NCI-H1436 treated with DMSO at 0.1 percent for 48 hours (cell line): Measurements from ENCODE around the gene BCL2L12.

ENCODE experiments used
- DNase-seq: peaks from one replicate; lab custom pipeline; 2025; lab: John Stamatoyannopoulos, UW

Gene BCL2L12

GRCh38 chr19:49664171-49665035 lies 1.3 kb upstream of the BCL2L12 start:
- no peak for DNase-seq

GRCh38 chr19:49665036-49665350 lies 740 bp upstream of the BCL2L12 start:
- DNase-seq: no peak

DNA sequence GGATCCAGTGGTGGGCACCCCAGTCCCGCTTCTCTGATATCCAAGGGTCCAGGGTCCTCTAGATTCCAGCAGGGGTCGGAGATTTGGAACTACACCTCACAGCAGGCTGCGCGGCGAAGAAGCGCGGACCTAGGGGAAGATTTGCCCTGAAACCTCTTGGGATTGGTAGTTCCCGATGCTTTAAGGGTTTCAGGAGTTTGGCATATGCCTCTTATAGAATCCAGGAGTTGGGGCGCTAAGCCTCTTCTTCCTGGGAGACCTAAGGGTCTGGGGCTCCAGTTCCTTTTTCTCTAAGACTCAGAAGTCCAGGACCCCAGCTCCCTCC lies 349 bp downstream of the BCL2L12 start:
- DNase-seq: no peak

- DNase-seq: no peak
These were observed 1.7 kb downstream of the BCL2L12 start for GRCh38 chr19:49667473-49667872.

DNA sequence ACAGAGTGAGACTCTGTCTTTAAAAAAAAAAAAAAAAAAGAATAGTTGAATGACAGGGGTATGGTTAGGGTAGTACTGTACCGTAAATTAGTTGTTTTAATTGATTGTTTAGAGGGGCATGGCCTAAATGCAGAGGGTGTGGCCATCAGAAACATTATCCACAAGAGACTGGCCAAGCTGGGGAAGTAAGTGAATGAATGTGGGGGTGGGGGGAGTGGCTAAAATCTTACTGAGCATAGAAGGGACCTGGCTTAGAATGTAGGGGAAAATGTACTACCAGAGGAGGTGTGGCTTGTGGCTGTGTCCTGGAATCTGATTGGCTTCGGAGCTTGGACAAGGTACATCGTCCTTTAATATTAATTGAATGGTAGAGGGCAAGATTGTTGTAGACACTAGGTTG lies 3.8 kb downstream of the BCL2L12 start:
- DNase-seq: no peak

DNA sequence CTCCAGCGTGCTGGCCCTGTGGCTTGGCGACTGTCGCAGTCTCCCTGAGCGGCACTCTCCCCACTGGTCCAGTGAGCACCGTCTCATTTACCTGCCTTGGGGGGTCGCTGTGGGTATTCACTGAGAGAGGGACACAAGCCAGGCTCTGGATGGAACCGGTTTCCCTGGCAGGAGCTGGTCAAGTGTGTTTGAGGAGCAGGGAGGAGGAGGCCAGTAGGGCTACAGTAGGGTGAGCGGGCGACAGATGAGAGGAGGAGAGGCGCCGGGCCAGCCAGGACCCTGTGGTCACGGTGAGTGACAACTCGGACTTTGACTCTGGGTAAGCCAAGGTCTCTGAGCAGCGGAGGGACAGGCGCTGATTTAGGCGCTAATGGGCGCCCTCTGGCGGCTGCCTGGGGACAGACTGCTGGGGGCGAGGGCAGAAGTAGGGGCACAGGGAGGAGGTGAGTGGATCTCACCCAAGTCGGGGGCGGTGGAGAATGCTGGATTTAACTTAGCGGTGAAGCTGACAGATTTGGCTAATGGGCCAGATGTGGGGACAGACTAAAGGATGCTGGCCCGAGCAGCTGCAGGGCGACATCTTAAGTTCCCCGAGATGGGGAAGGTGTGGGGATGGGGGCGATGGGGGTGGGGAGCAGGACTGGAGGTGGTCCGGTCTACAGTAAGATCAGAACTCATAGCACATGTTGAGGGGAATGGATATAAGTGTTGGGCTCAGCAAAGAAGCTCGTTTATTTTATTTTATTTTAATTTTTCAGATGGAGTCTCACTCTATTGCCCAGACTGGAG lies 6.6 kb downstream of the BCL2L12 start:
- no peak for DNase-seq

DNA sequence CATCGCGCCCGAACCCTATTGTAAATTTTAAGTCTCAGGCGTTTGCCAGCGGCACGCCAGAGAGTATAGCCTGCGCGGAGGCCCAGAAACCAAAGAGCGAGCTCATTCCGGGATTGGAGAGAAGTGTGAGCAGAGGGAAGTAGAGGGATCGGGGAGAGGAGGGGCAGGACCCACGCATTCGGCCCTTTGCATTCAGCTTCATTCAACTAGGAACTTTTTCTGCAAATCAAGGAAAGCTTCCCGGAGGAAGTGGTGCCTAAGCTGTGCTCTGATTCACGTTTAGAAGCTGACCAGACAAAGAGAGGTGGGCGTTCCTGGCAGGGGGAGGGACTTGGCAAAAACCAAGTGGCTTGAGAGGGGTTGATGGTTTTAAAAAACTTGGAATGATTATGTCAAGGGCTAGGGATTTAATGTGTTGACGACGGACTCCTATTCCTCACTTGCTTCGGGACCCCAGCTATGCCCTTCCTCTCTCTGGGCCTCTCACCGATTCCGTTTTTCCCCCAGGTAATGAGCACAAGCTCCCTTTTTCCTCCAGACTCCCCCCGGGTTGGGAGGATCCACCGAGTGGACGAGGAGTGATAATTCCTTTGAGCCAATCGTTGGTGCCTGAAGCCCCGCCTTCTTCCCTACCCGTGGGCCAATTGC lies 10.5 kb downstream of the BCL2L12 start:
- DNase-seq: no peak

- peak; percentile 100 for DNase-seq
These were observed 11.1 kb downstream of the BCL2L12 start for GRCh38 chr19:49676784-49677230.

DNA sequence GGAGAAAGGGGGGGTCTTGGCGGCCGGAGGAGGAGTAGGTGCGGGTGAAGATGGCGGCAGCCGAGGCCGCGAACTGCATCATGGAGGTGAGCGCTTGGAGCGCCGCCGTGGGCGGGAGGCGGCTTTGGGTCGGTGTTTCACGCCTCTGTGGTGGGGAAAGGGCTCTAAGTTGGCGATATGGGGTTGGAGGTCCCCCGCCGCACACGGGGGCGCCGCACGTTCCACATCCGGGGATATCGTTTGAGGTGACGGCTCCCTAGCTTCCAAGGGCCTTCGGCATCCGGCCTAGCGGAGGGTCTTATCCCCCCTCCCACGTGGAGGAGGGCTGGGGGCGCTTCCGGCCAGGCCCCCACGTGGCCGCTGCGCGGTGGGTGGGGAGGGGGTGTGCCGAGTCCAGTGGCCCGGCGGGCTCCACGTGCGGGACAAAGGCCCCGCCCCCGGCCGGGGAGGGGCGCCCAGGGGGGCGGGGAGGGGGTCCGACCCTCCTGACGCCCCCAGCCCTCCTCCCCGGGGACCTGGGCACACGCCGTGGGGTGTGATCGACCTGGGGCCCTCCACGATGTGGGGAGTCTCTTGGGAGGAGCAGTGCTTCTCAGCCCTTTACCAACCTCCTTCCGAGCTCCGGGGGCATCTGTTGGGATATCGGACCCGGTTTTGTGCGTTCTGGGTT lies 11.6 kb downstream of the BCL2L12 start, which contains the start of gene PRMT1:
Gene PRMT1, plus strand, starts transcription at position 41 of the 670 bp plus-strand sequence. Its CDS starts 10 bp downstream, at position 51.
- DNase-seq: no peak

DNA sequence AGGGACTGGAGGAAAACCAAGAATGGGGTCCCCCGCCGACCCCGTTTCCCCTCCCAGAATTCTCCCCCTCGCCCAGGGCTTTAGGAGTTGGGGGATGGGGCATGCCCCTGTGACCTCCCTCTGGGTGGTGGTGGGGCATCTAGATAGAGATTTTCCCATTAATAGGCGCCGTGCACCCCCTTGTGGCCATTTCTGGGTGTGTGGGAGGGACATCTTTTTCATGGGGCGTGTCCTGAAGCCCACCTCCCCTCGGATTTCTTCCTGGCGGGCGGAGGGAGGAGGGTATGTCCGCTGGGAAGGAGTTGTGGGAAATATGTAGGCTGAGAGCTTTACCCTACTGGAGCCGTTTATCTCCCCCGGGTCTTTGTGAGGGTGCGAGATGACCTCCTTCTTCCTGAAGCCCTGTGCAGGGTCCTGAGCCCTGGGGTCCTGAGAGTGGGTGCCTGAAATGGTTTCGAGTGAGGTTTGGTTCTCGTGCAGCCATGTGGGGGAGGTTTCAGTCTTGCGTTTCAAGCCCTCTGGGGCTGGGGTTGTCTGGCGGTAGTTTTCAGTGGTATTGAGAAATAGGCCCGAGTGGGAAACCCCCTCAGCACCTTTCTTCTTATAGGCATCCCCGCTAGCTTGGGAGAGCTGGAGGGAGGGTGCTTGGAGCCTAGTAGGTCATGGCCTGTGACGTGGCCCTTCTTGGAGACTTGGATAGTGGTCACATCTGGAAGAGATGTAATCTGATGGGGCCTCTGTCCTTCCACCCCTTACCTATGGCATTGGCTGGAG lies 12.4 kb downstream of the BCL2L12 start:
- DNase-seq: no peak

GRCh38 chr19:49678985-49679770 lies 13.4 kb downstream of the BCL2L12 start:
- DNase-seq: no peak

DNA sequence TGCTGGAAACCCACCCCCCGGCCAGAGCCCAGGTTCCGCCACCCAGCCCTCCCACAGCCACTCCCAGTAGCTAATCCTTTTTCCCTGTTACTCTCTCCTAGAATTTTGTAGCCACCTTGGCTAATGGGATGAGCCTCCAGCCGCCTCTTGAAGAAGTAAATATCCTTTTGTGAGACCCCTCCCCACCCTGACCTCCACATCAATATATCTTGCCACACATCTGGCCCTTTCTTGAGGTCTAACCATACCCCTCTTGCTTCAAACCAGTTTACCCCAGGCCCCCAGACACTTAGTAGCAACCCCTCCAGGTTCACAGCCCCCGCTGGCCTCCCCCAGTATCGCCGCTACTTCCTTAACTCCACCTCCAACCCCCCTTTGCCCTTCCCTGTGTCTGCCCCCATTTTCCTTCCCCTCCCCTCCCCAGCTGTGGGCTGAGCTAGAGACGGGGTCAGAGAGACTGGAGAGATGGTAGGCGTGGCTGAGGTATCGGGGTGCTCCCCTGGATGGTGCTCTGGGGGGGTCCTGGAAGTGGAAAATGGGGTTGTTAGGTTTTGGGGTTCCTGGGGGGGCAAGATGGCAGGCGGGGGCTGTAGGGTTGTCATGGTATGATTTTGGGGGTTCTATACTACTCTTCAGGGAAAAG lies 14.2 kb downstream of the BCL2L12 start:
- DNase-seq: no peak

- no peak for DNase-seq
These were observed 15.0 kb downstream of the BCL2L12 start for GRCh38 chr19:49680421-49681351.

- DNase-seq: no peak
These were observed 16.1 kb downstream of the BCL2L12 start for GRCh38 chr19:49681830-49682229.

DNA sequence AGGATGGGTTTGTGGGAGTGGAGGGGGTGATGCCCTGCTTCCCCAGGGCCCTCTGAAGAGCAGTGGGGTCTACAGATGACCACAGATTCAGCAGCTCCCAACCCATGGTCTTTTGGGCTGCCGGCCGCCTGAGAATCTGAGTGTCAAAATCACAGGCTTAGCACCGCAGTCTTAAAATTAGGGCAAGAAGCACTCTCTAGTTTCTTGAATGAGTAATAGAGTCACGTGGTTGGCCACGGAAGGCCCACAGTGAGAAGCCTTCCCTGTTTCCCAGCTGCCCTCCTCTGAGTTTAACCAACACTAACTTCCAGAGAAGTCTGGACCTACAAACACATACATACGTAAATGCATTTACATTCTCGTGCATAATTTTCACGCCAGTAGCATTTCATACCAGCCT lies 16.5 kb downstream of the BCL2L12 start:
- no peak for DNase-seq

DNA sequence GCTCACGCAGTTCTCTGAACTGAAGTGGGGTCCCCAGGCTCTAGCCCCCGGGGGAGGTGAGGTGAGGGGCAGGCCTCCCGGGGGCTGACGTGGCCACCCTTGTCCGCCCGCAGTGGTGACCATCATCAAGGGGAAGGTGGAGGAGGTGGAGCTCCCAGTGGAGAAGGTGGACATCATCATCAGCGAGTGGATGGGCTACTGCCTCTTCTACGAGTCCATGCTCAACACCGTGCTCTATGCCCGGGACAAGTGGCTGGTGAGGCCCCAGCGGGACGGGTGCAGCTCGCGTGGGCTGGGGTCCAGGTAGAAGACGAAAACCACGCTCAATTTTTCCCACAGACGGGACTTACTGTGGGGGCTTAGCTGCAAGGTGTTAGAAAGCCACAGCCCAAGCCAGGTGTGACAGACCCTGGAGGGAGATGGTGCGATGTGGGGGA lies 18.1 kb downstream of the BCL2L12 start:
- no peak for DNase-seq

DNA sequence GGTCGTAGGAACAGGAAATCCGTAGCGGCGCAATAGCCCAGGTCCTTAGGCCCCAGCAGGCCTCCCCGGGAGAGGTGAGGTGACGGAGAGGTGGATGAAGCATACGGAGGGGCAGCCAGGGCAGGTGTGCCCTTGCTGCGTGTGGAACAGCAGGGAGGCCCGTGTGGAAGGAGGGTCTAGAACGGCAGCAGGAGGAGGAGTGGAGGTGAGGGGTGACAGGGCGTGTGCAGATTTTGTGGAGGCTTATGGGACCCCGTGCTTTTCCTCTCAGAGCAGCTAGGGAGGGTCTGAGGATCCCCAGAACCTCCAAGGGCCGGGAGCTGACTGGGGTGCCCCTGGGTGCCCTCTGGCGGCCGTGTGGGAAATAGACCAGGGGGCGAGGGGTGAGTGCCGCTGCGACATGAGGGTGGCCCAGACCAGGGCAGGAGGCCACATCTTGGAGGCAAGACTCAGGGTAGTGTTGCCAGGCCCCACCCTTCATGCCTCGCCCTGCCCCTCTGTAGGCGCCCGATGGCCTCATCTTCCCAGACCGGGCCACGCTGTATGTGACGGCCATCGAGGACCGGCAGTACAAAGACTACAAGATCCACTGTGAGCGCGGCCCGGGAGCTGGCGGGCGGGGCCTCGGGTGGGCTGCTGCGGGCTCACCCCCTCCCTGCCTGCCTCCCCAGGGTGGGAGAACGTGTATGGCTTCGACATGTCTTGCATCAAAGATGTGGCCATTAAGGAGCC lies 18.7 kb downstream of the BCL2L12 start:
- DNase-seq: no peak

DNA sequence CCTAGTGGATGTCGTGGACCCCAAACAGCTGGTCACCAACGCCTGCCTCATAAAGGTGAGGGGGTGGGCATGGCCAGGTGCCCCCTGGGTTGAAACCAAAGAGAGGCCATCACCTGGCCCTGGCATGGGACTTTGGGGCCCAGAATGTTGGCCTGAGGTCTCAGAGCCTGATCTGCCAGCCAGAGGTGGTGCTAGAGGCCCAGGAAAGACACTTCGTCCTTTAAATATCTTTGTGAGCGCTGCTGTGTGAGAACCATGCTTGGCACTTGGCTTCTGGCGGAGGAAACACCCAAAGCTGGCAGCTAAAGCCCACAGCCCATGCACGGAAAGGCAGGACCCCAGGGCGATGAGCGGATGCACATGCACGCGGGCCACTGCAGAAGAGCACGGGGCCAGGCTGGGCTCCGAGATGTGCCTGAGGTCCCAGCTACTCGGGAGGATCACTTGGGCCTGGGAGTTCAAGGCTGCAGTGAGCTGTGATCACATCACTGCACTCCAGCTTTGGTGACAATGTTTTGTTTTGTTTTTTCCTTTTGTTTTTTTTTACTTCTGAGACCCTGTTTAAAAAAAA lies 19.3 kb downstream of the BCL2L12 start:
- DNase-seq: no peak
